Coronary artery (tissue), 2 donors: Measurements from ENCODE around the gene ZDHHC14.

Experiments used
- DNase-seq: peaks from one replicate; pipeline ENCODE4 v3.0.0-alpha.2; 2017; ENCODE audit warnings: low spot score
- H3K27ac ChIP-seq, 2 donors: fragments of 200-600 bp; sonication (generic); one replicate each; pipeline ENCODE4 v1.5.1; 2016 to 2019
- H3K4me3 ChIP-seq: fragments of 200-600 bp; sonication (generic); 2 replicates; pipeline ENCODE4 v1.5.1; 2016; ENCODE audit warnings: mild to moderate bottlenecking, moderate library complexity
- TF ChIP-seq, protein P1 (sequence below): fragments of 200-600 bp; sonication (generic); IDR thresholded peaks from one replicate; pipeline ENCODE4 v1.5.1; 2019; ENCODE audit warnings: antibody characterized with exemption

ZDHHC14 gene

DNA sequence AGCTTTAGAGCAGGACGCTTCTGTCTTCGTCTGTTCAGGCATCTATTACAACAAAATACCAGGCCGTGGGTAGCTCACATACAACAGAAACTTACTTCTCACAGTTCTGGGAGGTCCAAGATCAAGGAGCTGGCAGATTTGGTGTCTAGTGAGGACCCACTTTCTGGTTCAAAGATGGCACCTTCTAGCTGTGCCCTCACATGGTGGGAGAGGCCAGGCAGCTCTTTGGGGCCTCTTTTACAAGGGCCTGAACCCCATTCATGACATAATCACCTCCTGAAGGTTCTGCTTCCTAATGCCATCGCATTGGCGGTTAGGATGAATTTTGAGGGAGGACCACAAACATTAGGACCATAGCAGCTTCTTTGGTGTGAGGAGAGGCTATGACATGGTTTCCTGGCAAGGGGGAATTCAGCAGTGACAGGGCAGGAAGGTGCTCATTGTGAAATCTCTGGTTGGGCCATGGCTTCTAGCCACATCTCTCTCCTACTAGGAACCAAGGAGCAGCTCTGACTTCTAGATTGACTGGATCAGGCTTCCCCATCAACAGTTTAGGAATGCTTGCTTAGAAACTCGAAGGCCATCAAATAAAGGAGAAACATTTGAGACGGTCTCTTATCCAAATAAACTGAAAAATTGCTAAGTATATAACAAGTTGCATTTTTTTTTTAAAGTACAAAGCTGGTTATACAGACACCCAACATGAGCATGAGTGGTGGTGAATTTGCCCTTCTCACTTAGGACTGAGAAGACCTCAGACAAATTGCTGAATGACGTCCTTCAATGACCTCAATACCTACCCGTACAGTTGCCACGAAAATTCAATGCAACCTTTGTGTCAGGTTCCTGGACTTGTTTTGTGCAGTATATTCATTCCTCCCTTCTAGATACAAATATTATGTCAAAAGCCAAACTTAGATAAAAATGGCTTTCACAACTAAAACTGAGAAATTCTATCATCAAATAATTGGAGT lies 140.7 kb downstream of the ZDHHC14 start:
- H3K4me3 ChIP-seq: no peak overlapping the region
- DNase-seq: no peak
- no peak overlapping the region for H3K27ac ChIP-seq
- TF ChIP-seq, protein P1, sequence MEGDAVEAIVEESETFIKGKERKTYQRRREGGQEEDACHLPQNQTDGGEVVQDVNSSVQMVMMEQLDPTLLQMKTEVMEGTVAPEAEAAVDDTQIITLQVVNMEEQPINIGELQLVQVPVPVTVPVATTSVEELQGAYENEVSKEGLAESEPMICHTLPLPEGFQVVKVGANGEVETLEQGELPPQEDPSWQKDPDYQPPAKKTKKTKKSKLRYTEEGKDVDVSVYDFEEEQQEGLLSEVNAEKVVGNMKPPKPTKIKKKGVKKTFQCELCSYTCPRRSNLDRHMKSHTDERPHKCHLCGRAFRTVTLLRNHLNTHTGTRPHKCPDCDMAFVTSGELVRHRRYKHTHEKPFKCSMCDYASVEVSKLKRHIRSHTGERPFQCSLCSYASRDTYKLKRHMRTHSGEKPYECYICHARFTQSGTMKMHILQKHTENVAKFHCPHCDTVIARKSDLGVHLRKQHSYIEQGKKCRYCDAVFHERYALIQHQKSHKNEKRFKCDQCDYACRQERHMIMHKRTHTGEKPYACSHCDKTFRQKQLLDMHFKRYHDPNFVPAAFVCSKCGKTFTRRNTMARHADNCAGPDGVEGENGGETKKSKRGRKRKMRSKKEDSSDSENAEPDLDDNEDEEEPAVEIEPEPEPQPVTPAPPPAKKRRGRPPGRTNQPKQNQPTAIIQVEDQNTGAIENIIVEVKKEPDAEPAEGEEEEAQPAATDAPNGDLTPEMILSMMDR: no peak

DNA sequence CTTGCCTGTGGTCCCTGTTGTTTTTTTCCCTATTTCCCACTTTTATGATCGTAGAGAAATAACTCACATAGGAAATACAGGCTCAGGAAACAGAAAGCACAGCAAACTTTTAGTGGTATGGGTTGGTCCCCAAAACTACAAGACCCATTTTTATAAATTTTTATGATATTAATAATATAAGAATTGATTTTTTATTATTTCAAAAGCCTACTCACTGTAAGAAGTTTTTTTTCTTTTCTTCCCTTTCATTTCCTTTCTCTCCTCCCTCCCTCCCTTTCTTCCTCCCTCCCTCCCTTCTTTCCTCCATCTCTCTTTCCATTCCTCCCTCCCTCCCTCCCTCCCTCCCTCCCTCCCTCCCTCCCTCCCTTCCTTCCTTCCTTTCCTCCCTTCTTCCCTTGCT lies 141.5 kb downstream of the ZDHHC14 start:
- no peak overlapping the region for H3K4me3 ChIP-seq
- TF ChIP-seq, protein P1: no peak
- H3K27ac ChIP-seq: no peak overlapping the region
- DNase-seq: no peak

DNA sequence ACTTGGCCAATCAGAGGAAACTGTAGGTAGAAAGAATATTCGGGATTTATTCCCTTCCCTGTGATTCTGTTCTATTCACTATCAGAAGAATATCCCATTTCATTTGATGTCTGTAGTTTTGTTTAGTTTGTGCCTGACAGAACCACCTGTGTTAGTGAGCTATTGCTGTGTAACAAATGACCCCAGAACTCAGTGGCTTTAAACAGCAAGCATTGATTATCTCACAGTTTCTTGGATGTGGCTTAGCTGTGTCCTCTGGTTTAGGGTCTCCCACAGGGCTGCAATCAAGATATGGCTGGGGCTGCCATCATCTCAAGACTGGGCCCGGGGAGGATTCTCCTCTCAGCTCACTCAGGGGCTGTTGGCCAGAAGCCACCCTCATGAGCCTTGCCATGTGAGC lies 143.7 kb downstream of the ZDHHC14 start:
- Histone ChIP-seq H3K27ac (no peak overlapping the region), H3K4me3 (no peak overlapping the region)
- TF ChIP-seq, protein P1: no peak
- DNase-seq: no peak

DNA sequence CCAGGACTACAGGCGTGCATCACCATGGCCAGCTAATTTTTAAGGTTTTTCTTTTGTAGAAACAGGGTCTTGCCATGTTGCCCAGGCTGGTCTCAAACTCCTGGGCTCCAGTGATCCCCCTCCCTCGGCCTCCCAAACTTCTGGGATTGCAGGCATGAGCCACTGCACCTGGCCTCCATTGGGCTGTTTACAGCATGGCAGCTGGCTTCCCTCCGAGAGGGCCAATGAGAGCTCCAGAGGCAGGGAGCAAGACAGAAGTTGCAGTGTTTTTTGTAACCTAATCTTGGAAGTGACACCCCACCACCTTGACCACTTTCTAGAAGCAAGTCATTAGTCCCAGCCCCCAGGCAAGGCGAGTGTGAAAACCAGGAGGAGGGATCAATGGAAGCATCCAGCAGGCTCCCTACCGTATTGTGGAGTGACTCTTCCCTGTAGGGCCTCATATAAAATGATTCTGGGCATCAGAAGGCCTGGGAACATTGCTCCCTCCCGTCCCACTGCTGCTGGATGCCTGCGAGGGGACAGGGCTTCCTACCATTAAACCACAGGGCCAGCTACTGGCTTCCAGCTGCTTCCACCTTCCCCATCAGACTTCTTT lies 144.4 kb downstream of the ZDHHC14 start:
- TF ChIP-seq, protein P1: no peak
- H3K27ac ChIP-seq: no peak overlapping the region
- DNase-seq: no peak

DNA sequence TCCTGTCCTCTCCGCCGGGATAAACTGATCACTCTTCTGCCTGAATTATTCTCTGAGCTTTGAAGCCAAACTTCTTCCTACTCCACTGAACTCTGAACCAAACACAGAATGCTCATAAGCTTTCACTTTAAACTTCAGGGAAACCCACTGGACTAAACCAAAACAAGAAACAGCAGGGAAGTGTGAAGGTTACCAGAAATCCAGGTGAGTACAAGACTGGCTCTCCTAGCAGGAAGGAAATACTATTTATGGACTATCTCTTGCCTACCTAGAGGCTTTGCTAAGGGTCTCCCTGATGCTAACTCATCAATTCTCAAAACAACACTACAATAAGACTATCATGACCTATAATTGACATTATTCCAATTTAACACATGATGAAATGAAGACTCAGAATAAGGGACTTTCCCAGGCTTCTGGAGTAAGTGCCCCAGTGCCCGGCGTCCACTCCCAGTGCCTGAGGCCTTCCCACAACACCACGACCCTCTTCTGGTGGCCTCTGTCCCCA lies 145.0 kb downstream of the ZDHHC14 start:
- TF ChIP-seq, protein P1: no peak
- Histone ChIP-seq H3K27ac (peak overlapping the region in 1 of 2 donors; percentile 66), H3K4me3 (no peak overlapping the region)
- no peak for DNase-seq

More for the DNA sequence above, 144.4 kb downstream of the ZDHHC14 start:
- no peak overlapping the region for H3K4me3 ChIP-seq

DNA sequence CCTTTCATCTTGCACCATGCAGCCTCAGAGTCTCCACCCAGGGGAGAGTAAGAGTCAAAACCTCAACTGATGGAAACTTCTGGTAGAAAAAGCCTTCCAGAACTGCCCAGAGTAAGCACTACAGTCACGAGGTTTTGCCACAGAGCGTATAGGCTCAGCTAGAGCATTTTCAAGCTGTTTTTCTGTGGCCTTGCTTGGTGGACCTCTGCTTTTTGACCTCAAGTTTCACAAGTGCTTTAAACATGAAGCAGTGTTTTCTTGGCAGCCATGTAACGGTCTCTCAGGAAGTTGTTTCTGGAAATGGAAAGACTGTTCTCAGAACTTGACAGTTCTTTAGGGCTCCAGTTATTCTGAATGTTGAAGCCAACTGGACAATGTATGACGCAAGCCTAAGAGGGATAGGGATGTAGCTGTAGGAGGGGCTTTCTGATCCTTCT lies 146.5 kb downstream of the ZDHHC14 start:
- no peak for DNase-seq
- Histone ChIP-seq H3K4me3 (no peak overlapping the region), H3K27ac (peak overlapping the region; percentile 41 to 66)
- TF ChIP-seq, protein P1: no peak
